BLaER1 (cell line): Measurements from ENCODE around the gene HEATR5B.

Experiments used
- H3K27ac ChIP-seq: shearing (Covaris generic); formaldehyde crosslinking; 2 replicates; pipeline ENCODE4 v1.8.1; 2022
- H3K27me3 ChIP-seq: shearing (Covaris generic); formaldehyde crosslinking; 2 replicates; pipeline ENCODE4 v1.8.1; 2022
- H3K36me3 ChIP-seq: shearing (Covaris generic); formaldehyde crosslinking; 2 replicates; pipeline ENCODE4 v1.8.1; 2022
- H3K4me1 ChIP-seq: shearing (Covaris generic); formaldehyde crosslinking; 2 replicates; pipeline ENCODE4 v1.8.1; 2022
- H3K4me2 ChIP-seq: shearing (Covaris generic); formaldehyde crosslinking; 2 replicates; pipeline ENCODE4 v1.8.1; 2022
- H3K4me3 ChIP-seq: shearing (Covaris generic); formaldehyde crosslinking; 2 replicates; pipeline ENCODE4 v1.8.1; 2022
- H3K9ac ChIP-seq: shearing (Covaris generic); formaldehyde crosslinking; 2 replicates; pipeline ENCODE4 v1.8.1; 2022
- H3K9me3 ChIP-seq: shearing (Covaris generic); formaldehyde crosslinking; 2 replicates; pipeline ENCODE4 v1.8.1; 2022
- H4K20me1 ChIP-seq: shearing (Covaris generic); formaldehyde crosslinking; 2 replicates; pipeline ENCODE4 v1.8.1; 2022
- Cebpa-rat ChIP-seq: shearing (Covaris generic); IDR thresholded peaks from 2 replicates; pipeline ENCODE4 v1.8.1; 2022

The HEATR5B gene

GRCh38 chr2:37070931-37071330 is 13.2 kb downstream of the HEATR5B start:
- H4K20me1 ChIP-seq: no peaks in the 10 kb centered on the region
- no peaks in the 10 kb centered on the region for H3K9me3 ChIP-seq
- no peak overlapping the region for H3K4me2 ChIP-seq
- TF ChIP-seq Cebpa-rat: no peak
- H3K4me1 ChIP-seq: no peaks in the 10 kb centered on the region
- H3K4me3 ChIP-seq: no peak overlapping the region
- peaks cover 79% of the 10 kb centered on the region for H3K36me3 ChIP-seq
- H3K27me3 ChIP-seq: no peaks in the 10 kb centered on the region
- H3K27ac ChIP-seq: no peak overlapping the region
- H3K9ac ChIP-seq: no peak overlapping the region

- no peak overlapping the region for H3K4me3 ChIP-seq
- H3K27me3 ChIP-seq: no peaks in the 10 kb centered on the region
- no peaks in the 10 kb centered on the region for H3K4me1 ChIP-seq
- no peak overlapping the region for H3K4me2 ChIP-seq
- peaks cover 81% of the 10 kb centered on the region for H3K36me3 ChIP-seq
- H3K9ac ChIP-seq: no peak overlapping the region
- no peak for TF ChIP-seq Cebpa-rat
- H4K20me1 ChIP-seq: no peaks in the 10 kb centered on the region
- H3K9me3 ChIP-seq: no peaks in the 10 kb centered on the region
- H3K27ac ChIP-seq: no peak overlapping the region
Measured at GRCh38 chr2:37068686-37069085, 15.5 kb downstream of the HEATR5B start.

- peaks cover 90% of the 10 kb centered on the region for H3K36me3 ChIP-seq
- H3K9me3 ChIP-seq: no peaks in the 10 kb centered on the region
- H3K9ac ChIP-seq: no peak overlapping the region
- H3K27ac ChIP-seq: no peak overlapping the region
- no peak overlapping the region for H3K4me2 ChIP-seq
- H3K27me3 ChIP-seq: no peaks in the 10 kb centered on the region
- H4K20me1 ChIP-seq: no peaks in the 10 kb centered on the region
- no peak overlapping the region for H3K4me3 ChIP-seq
- no peaks in the 10 kb centered on the region for H3K4me1 ChIP-seq
- no peak for TF ChIP-seq Cebpa-rat
Measured at GRCh38 chr2:37061776-37062175, 22.4 kb downstream of the HEATR5B start.

GRCh38 chr2:37061013-37061711 is 23.0 kb downstream of the HEATR5B start:
- no peak overlapping the region for H3K9ac ChIP-seq
- no peak overlapping the region for H3K4me2 ChIP-seq
- no peak overlapping the region for H3K27ac ChIP-seq
- H3K9me3 ChIP-seq: no peaks in the 10 kb centered on the region
- H4K20me1 ChIP-seq: no peaks in the 10 kb centered on the region
- H3K36me3 ChIP-seq: peaks cover 89% of the 10 kb centered on the region
- H3K4me1 ChIP-seq: no peaks in the 10 kb centered on the region
- no peaks in the 10 kb centered on the region for H3K27me3 ChIP-seq
- TF ChIP-seq Cebpa-rat: no peak
- no peak overlapping the region for H3K4me3 ChIP-seq

- Histone ChIP-seq H3K4me1 (no peaks in the 10 kb centered on the region), H3K9ac (no peak overlapping the region), H4K20me1 (no peaks in the 10 kb centered on the region), H3K27ac (no peak overlapping the region), H3K4me3 (no peak overlapping the region), H3K4me2 (no peak overlapping the region), H3K36me3 (peaks cover 89% of the 10 kb centered on the region), H3K9me3 (no peaks in the 10 kb centered on the region), H3K27me3 (no peaks in the 10 kb centered on the region)
- TF ChIP-seq Cebpa-rat: no peak
Measured at GRCh38 chr2:37060446-37060845, 23.7 kb downstream of the HEATR5B start.

- no peak for TF ChIP-seq Cebpa-rat
- H4K20me1 ChIP-seq: no peaks in the 10 kb centered on the region
- H3K27me3 ChIP-seq: no peaks in the 10 kb centered on the region
- no peaks in the 10 kb centered on the region for H3K9me3 ChIP-seq
- peaks cover 86% of the 10 kb centered on the region for H3K36me3 ChIP-seq
- no peak overlapping the region for H3K9ac ChIP-seq
- no peaks in the 10 kb centered on the region for H3K4me1 ChIP-seq
- no peak overlapping the region for H3K27ac ChIP-seq
- H3K4me2 ChIP-seq: no peak overlapping the region
- H3K4me3 ChIP-seq: no peak overlapping the region
Measured at GRCh38 chr2:37059841-37060240, 24.3 kb downstream of the HEATR5B start.

- H3K36me3 ChIP-seq: peaks cover 73% of the 10 kb centered on the region
- H3K27me3 ChIP-seq: no peaks in the 10 kb centered on the region
- H4K20me1 ChIP-seq: no peaks in the 10 kb centered on the region
- TF ChIP-seq Cebpa-rat: no peak
- H3K4me1 ChIP-seq: no peaks in the 10 kb centered on the region
- no peak overlapping the region for H3K9ac ChIP-seq
- H3K9me3 ChIP-seq: no peaks in the 10 kb centered on the region
- no peak overlapping the region for H3K4me3 ChIP-seq
- H3K4me2 ChIP-seq: no peak overlapping the region
- H3K27ac ChIP-seq: no peak overlapping the region
Measured at GRCh38 chr2:37052600-37053332, 31.4 kb downstream of the HEATR5B start.

GRCh38 chr2:37039580-37039979 is 44.6 kb downstream of the HEATR5B start:
- H3K4me1 ChIP-seq: no peaks in the 10 kb centered on the region
- TF ChIP-seq Cebpa-rat: no peak
- H3K4me3 ChIP-seq: no peak overlapping the region
- H3K36me3 ChIP-seq: peaks cover 64% of the 10 kb centered on the region
- H3K27ac ChIP-seq: no peak overlapping the region
- no peak overlapping the region for H3K9ac ChIP-seq
- H3K4me2 ChIP-seq: no peak overlapping the region
- H3K27me3 ChIP-seq: no peaks in the 10 kb centered on the region
- no peaks in the 10 kb centered on the region for H4K20me1 ChIP-seq
- H3K9me3 ChIP-seq: no peaks in the 10 kb centered on the region

GRCh38 chr2:37037771-37038170 is 46.4 kb downstream of the HEATR5B start:
- no peak overlapping the region for H3K4me3 ChIP-seq
- TF ChIP-seq Cebpa-rat: no peak
- H3K9ac ChIP-seq: no peak overlapping the region
- H3K27me3 ChIP-seq: no peaks in the 10 kb centered on the region
- H4K20me1 ChIP-seq: no peaks in the 10 kb centered on the region
- H3K9me3 ChIP-seq: no peaks in the 10 kb centered on the region
- no peaks in the 10 kb centered on the region for H3K4me1 ChIP-seq
- no peak overlapping the region for H3K4me2 ChIP-seq
- H3K36me3 ChIP-seq: peaks cover 70% of the 10 kb centered on the region
- no peak overlapping the region for H3K27ac ChIP-seq

GRCh38 chr2:37029758-37030157 is 54.4 kb downstream of the HEATR5B start:
- no peak for TF ChIP-seq Cebpa-rat
- Histone ChIP-seq H3K9me3 (no peaks in the 10 kb centered on the region), H3K36me3 (peaks cover 64% of the 10 kb centered on the region), H3K4me1 (no peaks in the 10 kb centered on the region), H3K27me3 (no peaks in the 10 kb centered on the region), H3K27ac (no peak overlapping the region), H3K4me3 (no peak overlapping the region), H3K4me2 (no peak overlapping the region), H3K9ac (no peak overlapping the region), H4K20me1 (no peaks in the 10 kb centered on the region)
